Body of pancreas (tissue), 4 donors: ENCODE data around the gene GNG4.
"Not testable (repeated sequence)": the region's sequence is repeated elsewhere in the genome, so short reads cannot be mapped to it uniquely, and the experiment has no call there.

Experiments used
- CTCF ChIP-seq, 7 experiments: fragments of 450-650 bp in 4 of 7; fragments of 200-600 bp in 3 of 7; sonication (generic) in 3 of 7; IDR thresholded peaks; one replicate each; pipeline ENCODE4 v1.5.1; 2016 to 2019; ENCODE audit warnings: antibody characterized with exemption in 7 of 7
- POLR2A ChIP-seq, 3 donors: fragments of 450-650 bp; IDR thresholded peaks; one replicate each; pipeline ENCODE4 v1.6.1; 2016; ENCODE audit warnings: antibody characterized with exemption in 3 of 3, mild to moderate bottlenecking in 2 of 3

DNA sequence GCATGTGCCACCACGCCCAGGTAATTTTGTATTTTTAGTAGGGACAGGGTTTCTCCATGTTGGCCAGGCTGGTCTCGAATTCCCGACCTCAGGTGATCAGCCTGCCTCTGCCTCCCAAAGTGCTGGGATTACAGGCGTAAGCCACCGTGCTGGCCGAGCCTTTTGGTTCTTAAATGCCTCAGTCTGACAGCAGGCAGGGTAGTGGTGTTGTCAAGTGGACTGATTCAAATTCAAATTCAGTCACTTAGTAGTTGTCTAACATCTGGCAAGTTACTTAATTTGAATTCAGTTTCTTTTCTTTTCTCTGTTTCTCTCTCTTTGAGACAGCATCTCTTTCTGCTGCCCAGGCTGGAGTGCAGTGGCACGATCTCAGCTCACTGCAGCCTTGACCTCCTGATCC, 106.7 kb downstream of the GNG4 start:
- not testable (repeated sequence) for TF ChIP-seq POLR2A, CTCF (IDR thresholded peaks at IDR 0.05)
